SK-MEL-5 (cell line): Measurements from ENCODE around the gene HLA-DQB1. TPM values are rescaled to one million over a fixed set of nuclear protein-coding genes. Genes with fewer than 3 reads are reported as not detected.
"Not testable (repeated sequence)": the region's sequence is repeated elsewhere in the genome, so short reads cannot be mapped to it uniquely, and the experiment has no call there.

Experiments
- DNase-seq: peaks from one replicate; pipeline ENCODE4 v3.0.0-alpha.2; 2016; ENCODE audit warnings: low read depth, low spot score
- in situ Hi-C: cut with HindIII; loops from 2 replicates; pipeline ENCODE4 v1.10.0; 2016; ENCODE audit warnings: low sequenced_read_pairs, high pct_unique_total_duplicates, low pct_unique_long_range_greater_than_20kb
- total RNA-seq: library from RNA; depleted of rRNA; stranded (reverse); fragments of >200 nt; shearing (Covaris generic); gene quantifications from 2 replicates; pipeline ENCODE4 v1.2.3, GENCODE V29; 2014

The HLA-DQB1 gene
- total RNA-seq, 1 experiment from 2014 or later = 1.0 TPM

- in situ Hi-C loops = no loop called here
- DNase-seq = no peak
Measured at GRCh38 chr6:32639440-32640394, 26.7 kb downstream of the HLA-DQB1 start.

GRCh38 chr6:32638532-32639219 lies 27.8 kb downstream of the HLA-DQB1 start:
- in situ Hi-C loops = no loop called here
- no peak for DNase-seq

GRCh38 chr6:32637883-32638282 lies 28.6 kb downstream of the HLA-DQB1 start:
- no peak for DNase-seq
- in situ Hi-C loops = no loop called here

- in situ Hi-C loops = no loop called here
- peak; percentile 71 for DNase-seq
Measured at GRCh38 chr6:32637219-32637880, 29.1 kb downstream of the HLA-DQB1 start, which contains the start of gene HLA-DQA1. HLA-DQA1 (plus strand) TSS chr6:32637406; CDS start chr6:32637459, 53 bp downstream.

GRCh38 chr6:32635526-32636123 lies 30.8 kb downstream of the HLA-DQB1 start:
- in situ Hi-C loops = no loop called here

GRCh38 chr6:32629793-32630192 lies 36.7 kb downstream of the HLA-DQB1 start:
- in situ Hi-C loops, DNase-seq: not testable (repeated sequence)

More at GRCh38 chr6:32635526-32636123, 30.8 kb downstream of the HLA-DQB1 start:
- DNase-seq = no peak

- in situ Hi-C loops = no loop called here
- DNase-seq = peak; percentile 56
Measured at GRCh38 chr6:32627831-32628230, 38.6 kb downstream of the HLA-DQB1 start.

- in situ Hi-C loops = no loop called here
- DNase-seq = no peak
Measured at GRCh38 chr6:32627249-32627648, 39.2 kb downstream of the HLA-DQB1 start.

- in situ Hi-C loops = no loop called here
- no peak for DNase-seq
Measured at GRCh38 chr6:32625137-32625536, 41.3 kb downstream of the HLA-DQB1 start.

GRCh38 chr6:32624565-32624964 lies 41.9 kb downstream of the HLA-DQB1 start:
- DNase-seq = no peak
- in situ Hi-C loops = no loop called here

- no peak for DNase-seq
- in situ Hi-C loops = no loop called here
Measured at GRCh38 chr6:32623693-32624092, 42.8 kb downstream of the HLA-DQB1 start.

- in situ Hi-C loops = no loop called here
- DNase-seq = peak; percentile 54
Measured at GRCh38 chr6:32622545-32623401, 43.7 kb downstream of the HLA-DQB1 start.

- no peak for DNase-seq
- in situ Hi-C loops = no loop called here
Measured at GRCh38 chr6:32621372-32621771, 45.1 kb downstream of the HLA-DQB1 start.

GRCh38 chr6:32617751-32618150 lies 48.7 kb downstream of the HLA-DQB1 start:
- DNase-seq = no peak
- in situ Hi-C loops = no loop called here

GRCh38 chr6:32615885-32616532 lies 50.4 kb downstream of the HLA-DQB1 start:
- in situ Hi-C loops = no loop called here
- DNase-seq = no peak

- in situ Hi-C loops = no loop called here
- no peak for DNase-seq
Measured at GRCh38 chr6:32614366-32615081, 51.9 kb downstream of the HLA-DQB1 start.
